Activated naive CD4-positive, alpha-beta T cell treated with anti-CD3 and anti-CD28 coated beads, Interleukin-2, amount 10 ng/mL, durations not matched to agents 7 days and 5 days (primary cell): Measurements from ENCODE around the gene UVSSA.

Experiments used
- CTCF ChIA-PET: fragments of 350-600 bp; sonication (Branson Sonifier 250); formaldehyde crosslinking; loops from one replicate; lab custom pipeline; 2021; ENCODE audit warnings: antibody characterized with exemption; lab: Charles Lee
- DNase-seq: peaks from one replicate; pipeline ENCODE4 v3.0.0-alpha.2; 2020
- H3K27ac Mint-ChIP-seq: one replicate; pipeline ENCODE4 v1.8.0; 2021; ENCODE audit warnings: mild to moderate bottlenecking, moderate library complexity, mixed read lengths
- H3K27me3 Mint-ChIP-seq: one replicate; pipeline ENCODE4 v1.8.0; 2021; ENCODE audit warnings: mild to moderate bottlenecking, mixed read lengths
- H3K36me3 Mint-ChIP-seq: one replicate; pipeline ENCODE4 v1.8.0; 2021; ENCODE audit warnings: mixed read lengths
- H3K4me1 Mint-ChIP-seq: one replicate; pipeline ENCODE4 v1.8.0; 2021; ENCODE audit warnings: mixed read lengths
- H3K4me3 Mint-ChIP-seq: one replicate; pipeline ENCODE4 v1.8.0; 2021; ENCODE audit warnings: mild to moderate bottlenecking, moderate library complexity, mixed read lengths
- H3K9me3 Mint-ChIP-seq: one replicate; pipeline ENCODE4 v1.8.0; 2021; ENCODE audit warnings: mixed read lengths

The UVSSA gene

DNA sequence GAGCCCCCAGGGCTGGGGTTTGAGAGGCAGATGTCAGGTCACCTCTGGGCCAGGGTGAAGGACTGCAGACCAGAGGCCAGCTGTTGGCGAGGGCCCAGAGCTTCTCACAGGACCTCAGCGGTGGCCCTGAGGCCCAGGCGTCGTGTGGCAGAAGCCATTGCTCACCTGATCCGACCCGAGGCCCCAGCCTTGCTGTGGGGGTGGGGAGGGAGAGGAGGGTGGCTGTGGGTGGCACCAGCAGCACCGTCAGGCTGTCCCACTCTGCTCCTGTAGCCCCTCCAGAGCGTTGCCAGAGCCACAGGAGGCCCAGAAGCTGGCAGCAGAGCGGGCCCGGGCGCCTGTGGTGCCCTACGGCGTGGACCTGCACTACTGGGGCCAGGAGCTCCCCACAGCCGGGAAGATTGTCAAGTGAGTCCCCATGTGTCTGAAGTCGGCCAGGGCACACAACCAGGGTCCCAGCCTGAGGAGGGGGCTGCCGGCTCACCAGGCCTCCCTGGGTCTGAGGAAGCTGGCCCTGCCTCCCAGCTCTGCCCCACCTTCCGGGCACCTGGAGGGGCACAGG is 28.8 kb downstream of the UVSSA start:
- Mint-ChIP-seq H3K4me3 (no peak overlapping the region), H3K36me3 (no peaks in the 10 kb centered on the region), H3K9me3 (no peaks in the 10 kb centered on the region), H3K4me1 (no peaks in the 10 kb centered on the region), H3K27ac (no peak overlapping the region), H3K27me3 (no peaks in the 10 kb centered on the region)
- no peak for DNase-seq
- CTCF ChIA-PET = no interaction called here

DNA sequence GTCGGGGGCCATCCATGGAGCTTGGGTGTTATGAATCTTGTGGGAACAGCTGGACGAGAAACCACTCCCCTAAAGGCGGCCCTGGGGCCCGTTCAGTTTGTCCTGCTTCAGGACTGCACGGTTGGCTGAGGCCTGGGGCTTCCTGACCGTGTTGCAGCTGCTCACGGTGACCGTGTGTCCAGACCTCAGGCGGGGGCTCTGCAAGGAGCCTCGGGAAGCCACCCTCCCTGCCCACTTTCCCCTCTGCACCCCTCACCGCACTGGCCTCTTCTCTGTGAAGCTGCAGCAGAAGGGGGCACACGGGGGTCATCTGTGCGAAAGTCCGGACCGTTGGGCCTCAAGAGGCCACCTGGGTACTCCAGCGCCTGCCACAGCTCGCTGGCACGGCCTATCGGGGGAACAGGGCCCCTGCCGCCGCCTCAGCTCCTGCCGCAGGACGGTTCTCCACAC is 29.4 kb downstream of the UVSSA start:
- no peaks in the 10 kb centered on the region for H3K4me1 Mint-ChIP-seq
- no peak overlapping the region for H3K4me3 Mint-ChIP-seq
- DNase-seq = no peak
- CTCF ChIA-PET = no interaction called here
- H3K27ac Mint-ChIP-seq = no peak overlapping the region
- H3K36me3 Mint-ChIP-seq = no peaks in the 10 kb centered on the region
- H3K27me3 Mint-ChIP-seq = no peaks in the 10 kb centered on the region
- no peaks in the 10 kb centered on the region for H3K9me3 Mint-ChIP-seq

GRCh38 chr4:1376841-1377605 is 30.0 kb downstream of the UVSSA start:
- Mint-ChIP-seq H3K9me3 (no peaks in the 10 kb centered on the region), H3K36me3 (no peaks in the 10 kb centered on the region), H3K4me1 (no peaks in the 10 kb centered on the region)

GRCh38 chr4:1377606-1378261 is 30.7 kb downstream of the UVSSA start:
- no peaks in the 10 kb centered on the region for H3K36me3 Mint-ChIP-seq
- CTCF ChIA-PET = no interaction called here
- H3K4me3 Mint-ChIP-seq = no peak overlapping the region
- H3K27ac Mint-ChIP-seq = no peak overlapping the region
- no peaks in the 10 kb centered on the region for H3K27me3 Mint-ChIP-seq
- DNase-seq = no peak
- no peaks in the 10 kb centered on the region for H3K4me1 Mint-ChIP-seq
- H3K9me3 Mint-ChIP-seq = no peaks in the 10 kb centered on the region

More at GRCh38 chr4:1376841-1377605, 30.0 kb downstream of the UVSSA start:
- Mint-ChIP-seq H3K27ac (no peak overlapping the region), H3K4me3 (no peak overlapping the region), H3K27me3 (no peaks in the 10 kb centered on the region)
- no peak for DNase-seq
- CTCF ChIA-PET = no interaction called here

- Mint-ChIP-seq H3K27ac (no peak overlapping the region), H3K9me3 (no peaks in the 10 kb centered on the region), H3K4me3 (no peak overlapping the region), H3K4me1 (no peaks in the 10 kb centered on the region), H3K36me3 (no peaks in the 10 kb centered on the region), H3K27me3 (no peaks in the 10 kb centered on the region)
- DNase-seq = no peak
- CTCF ChIA-PET = no interaction called here
Observed at GRCh38 chr4:1378559-1379231, 31.7 kb downstream of the UVSSA start.

DNA sequence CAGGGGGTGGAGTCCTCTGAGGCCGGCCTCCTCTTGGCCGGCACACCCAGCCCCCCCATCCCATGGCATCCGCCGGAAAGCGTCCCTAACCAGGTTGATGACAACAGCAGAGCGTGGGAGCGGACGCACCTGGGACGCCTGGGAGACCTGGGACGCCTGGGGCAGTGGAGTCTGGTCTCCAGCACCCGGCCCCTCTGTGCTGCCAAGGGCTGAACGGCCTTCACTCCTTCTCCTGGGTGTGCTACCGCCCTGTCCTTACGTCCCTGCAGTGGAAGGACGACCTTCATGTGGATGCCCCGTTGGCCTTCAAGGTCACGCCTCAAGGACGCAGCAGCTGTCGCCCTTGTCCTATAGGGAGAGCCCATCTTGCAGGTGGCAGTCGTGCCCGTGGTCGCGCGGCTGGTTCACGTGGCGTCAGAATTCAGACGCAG is 32.4 kb downstream of the UVSSA start:
- Mint-ChIP-seq H3K36me3 (no peaks in the 10 kb centered on the region), H3K9me3 (no peaks in the 10 kb centered on the region)

GRCh38 chr4:1379801-1380331 is 32.9 kb downstream of the UVSSA start:
- CTCF ChIA-PET = no interaction called here

More for the DNA sequence above, 32.4 kb downstream of the UVSSA start:
- CTCF ChIA-PET = no interaction called here
- DNase-seq = no peak
- H3K27me3 Mint-ChIP-seq = no peaks in the 10 kb centered on the region
- no peak overlapping the region for H3K27ac Mint-ChIP-seq
- H3K4me3 Mint-ChIP-seq = no peak overlapping the region
- no peaks in the 10 kb centered on the region for H3K4me1 Mint-ChIP-seq

DNA sequence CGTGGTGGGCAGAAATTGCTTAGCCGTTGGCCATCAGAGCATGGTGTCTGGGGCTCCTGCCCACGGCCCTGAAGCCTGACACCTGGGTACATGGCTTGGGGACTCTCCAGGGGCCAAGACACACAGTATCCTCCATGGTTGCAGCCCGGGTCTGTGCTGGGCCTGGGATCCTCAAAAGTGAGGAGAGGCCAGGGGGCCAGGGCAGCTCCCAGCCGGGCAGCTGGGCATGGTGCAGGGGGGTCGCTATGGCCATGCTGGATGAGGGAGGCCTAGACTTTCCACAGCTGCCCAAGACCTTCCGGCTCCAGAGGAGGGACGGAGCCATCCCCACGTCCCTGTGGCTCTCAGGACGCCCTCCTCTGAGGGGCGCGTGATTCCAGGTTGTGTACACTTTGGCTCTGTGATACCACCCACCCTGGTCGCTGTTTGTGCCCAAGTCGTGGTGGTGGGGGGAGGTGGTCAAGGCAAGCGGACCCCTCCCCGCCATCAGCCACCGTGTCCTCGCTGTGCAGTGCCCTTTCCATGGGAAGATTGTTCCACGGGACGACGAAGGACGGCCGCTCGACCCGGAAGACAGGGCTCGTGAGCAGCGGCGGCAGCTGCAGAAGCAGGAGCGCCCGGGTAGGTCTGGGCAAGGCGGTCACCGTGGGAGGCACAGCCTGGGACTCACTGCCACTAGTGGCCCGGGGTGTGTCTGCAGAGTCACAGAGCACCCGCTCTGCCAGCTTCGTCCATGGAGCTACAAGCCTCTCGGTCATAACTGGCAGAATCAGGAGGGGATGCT is 33.6 kb downstream of the UVSSA start:
- Mint-ChIP-seq H3K27ac (no peak overlapping the region), H3K4me3 (no peak overlapping the region), H3K4me1 (no peaks in the 10 kb centered on the region), H3K36me3 (no peaks in the 10 kb centered on the region), H3K9me3 (no peaks in the 10 kb centered on the region), H3K27me3 (no peaks in the 10 kb centered on the region)
- DNase-seq = no peak
- CTCF ChIA-PET = no interaction called here

More at GRCh38 chr4:1379801-1380331, 32.9 kb downstream of the UVSSA start:
- Mint-ChIP-seq H3K36me3 (no peaks in the 10 kb centered on the region), H3K4me1 (no peaks in the 10 kb centered on the region), H3K9me3 (no peaks in the 10 kb centered on the region), H3K27ac (no peak overlapping the region), H3K4me3 (no peak overlapping the region), H3K27me3 (no peaks in the 10 kb centered on the region)
- no peak for DNase-seq

GRCh38 chr4:1381181-1381621 is 34.2 kb downstream of the UVSSA start:
- no peaks in the 10 kb centered on the region for H3K4me1 Mint-ChIP-seq
- no peaks in the 10 kb centered on the region for H3K27me3 Mint-ChIP-seq
- H3K36me3 Mint-ChIP-seq = no peaks in the 10 kb centered on the region
- no peak overlapping the region for H3K4me3 Mint-ChIP-seq
- CTCF ChIA-PET = interaction anchor here (0.7 kb wide), 1 partner anchor 122 kb away, joined by 3 read pairs; no protein-coding TSS in a partner anchor
- H3K27ac Mint-ChIP-seq = no peak overlapping the region
- DNase-seq = no peak
- no peaks in the 10 kb centered on the region for H3K9me3 Mint-ChIP-seq

GRCh38 chr4:1381944-1382541 is 35.0 kb downstream of the UVSSA start:
- Mint-ChIP-seq H3K4me3 (no peak overlapping the region), H3K27me3 (no peaks in the 10 kb centered on the region), H3K27ac (no peak overlapping the region), H3K9me3 (no peaks in the 10 kb centered on the region), H3K36me3 (no peaks in the 10 kb centered on the region), H3K4me1 (no peaks in the 10 kb centered on the region)
- CTCF ChIA-PET = interaction anchor here (0.7 kb wide), 1 partner anchor 123 kb away, joined by 3 read pairs; no protein-coding TSS in a partner anchor
- no peak for DNase-seq

- H3K4me3 Mint-ChIP-seq = no peak overlapping the region
- DNase-seq = no peak
- peaks cover 6% of the 10 kb centered on the region for H3K36me3 Mint-ChIP-seq
- H3K27me3 Mint-ChIP-seq = no peaks in the 10 kb centered on the region
- H3K4me1 Mint-ChIP-seq = no peaks in the 10 kb centered on the region
- H3K27ac Mint-ChIP-seq = no peak overlapping the region
- H3K9me3 Mint-ChIP-seq = no peaks in the 10 kb centered on the region
- CTCF ChIA-PET = no interaction called here
Observed at GRCh38 chr4:1382776-1383727, 36.0 kb downstream of the UVSSA start.

DNA sequence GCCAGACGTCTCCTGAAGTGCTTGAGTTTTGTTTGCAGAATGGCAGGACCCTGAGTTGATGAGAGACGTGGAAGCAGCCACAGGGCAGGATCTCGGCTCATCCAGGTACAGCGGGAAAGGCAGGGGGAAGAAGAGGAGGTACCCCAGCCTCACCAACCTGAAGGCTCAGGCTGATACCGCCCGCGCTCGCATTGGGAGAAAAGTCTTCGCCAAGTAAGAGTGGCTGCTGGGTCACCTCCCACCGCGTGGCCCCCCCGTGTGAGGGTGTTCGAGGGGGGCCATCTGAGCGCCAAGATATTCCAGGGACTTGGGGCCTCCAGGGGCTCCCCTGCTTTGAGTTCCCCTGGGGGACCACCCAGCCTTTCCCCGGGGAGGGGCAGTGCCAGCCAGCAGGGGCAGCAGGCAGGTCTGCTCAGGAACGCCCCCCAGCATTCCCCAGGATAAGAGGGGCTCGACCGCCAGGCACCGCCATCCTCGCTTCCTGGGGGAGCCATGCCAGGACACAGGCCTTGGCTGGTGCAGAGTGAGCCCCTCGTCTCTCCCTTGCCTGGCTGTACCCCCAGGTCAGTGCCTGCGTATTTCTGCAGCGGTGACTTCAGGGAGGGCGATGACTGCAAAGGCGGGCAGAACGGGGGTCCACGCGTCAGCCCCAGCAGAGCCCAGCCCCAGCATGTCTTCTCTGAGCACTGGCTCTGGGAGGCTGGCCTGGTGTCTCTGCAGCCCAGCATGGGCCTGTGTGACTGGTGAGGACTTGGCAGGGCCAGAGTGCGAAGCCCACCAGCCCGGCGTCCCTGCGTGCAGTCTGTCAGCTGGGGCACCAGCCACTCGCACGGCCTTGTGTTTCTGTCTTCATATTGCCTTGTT is 37.0 kb downstream of the UVSSA start:
- Mint-ChIP-seq H3K36me3 (peaks cover 11% of the 10 kb centered on the region), H3K27ac (no peak overlapping the region), H3K4me3 (no peak overlapping the region), H3K27me3 (no peaks in the 10 kb centered on the region), H3K9me3 (peaks cover 6% of the 10 kb centered on the region), H3K4me1 (no peaks in the 10 kb centered on the region)
- CTCF ChIA-PET = no interaction called here
- DNase-seq = no peak
